BLaER1 treated with 17β-estradiol and CSF1 and Interleukin-3, amounts not matched to agents 10 nM and 100 nM (cell line): ENCODE data around the gene LMO3.

Experiments
- H3K27ac ChIP-seq, 11 experiments: shearing (Covaris generic); formaldehyde crosslinking; 2 replicates each; pipeline ENCODE4 v1.8.1; 2022
- H3K27me3 ChIP-seq, 11 experiments: shearing (Covaris generic); formaldehyde crosslinking; 2 replicates each; pipeline ENCODE4 v1.8.1; 2022
- H3K36me3 ChIP-seq, 11 experiments: shearing (Covaris generic); formaldehyde crosslinking; 2 replicates each; pipeline ENCODE4 v1.8.1; 2022
- H3K4me1 ChIP-seq, 10 experiments: shearing (Covaris generic); formaldehyde crosslinking; 2 replicates each; pipeline ENCODE4 v1.8.1; 2022
- H3K4me2 ChIP-seq, 11 experiments: shearing (Covaris generic); formaldehyde crosslinking; 2 replicates each; pipeline ENCODE4 v1.8.1; 2022
- H3K4me3 ChIP-seq, 10 experiments: shearing (Covaris generic); formaldehyde crosslinking; 2 replicates each; pipeline ENCODE4 v1.8.1; 2022
- H3K9ac ChIP-seq, 11 experiments: shearing (Covaris generic); formaldehyde crosslinking; 2 replicates each; pipeline ENCODE4 v1.8.1; 2022
- H3K9me3 ChIP-seq, 11 experiments: shearing (Covaris generic); formaldehyde crosslinking; replicated peaks in 1 of 11; 2 replicates each; pipeline ENCODE4 v1.8.1; 2022
- H4K20me1 ChIP-seq, 11 experiments: shearing (Covaris generic); formaldehyde crosslinking; 2 replicates each; pipeline ENCODE4 v1.8.1; 2022
- Cebpa-rat ChIP-seq, 11 experiments: shearing (Covaris generic); IDR thresholded peaks; 2 replicates each; pipeline ENCODE4 v1.8.1; 2022

The LMO3 gene

DNA sequence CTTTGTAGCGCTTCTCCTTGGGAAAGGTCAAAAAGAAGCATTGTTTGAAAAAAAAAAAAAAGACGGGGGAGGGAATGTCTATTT is at the start of gene LMO3:
LMO3 (minus strand) TSS at position 46 of the 84 bp plus-strand sequence. CDS start 5,302 bp downstream, outside the sequence.
- no peaks in the 10 kb centered on the region for H4K20me1 ChIP-seq
- H3K27me3 ChIP-seq: peaks cover 37 to 70% (median 53%) of the 10 kb centered on the region in 11 experiments
- TF ChIP-seq Cebpa-rat (IDR thresholded peaks at IDR 0.05): no peak
- no peaks in the 10 kb centered on the region for H3K36me3 ChIP-seq
- H3K4me2 ChIP-seq: peak within 1 kb of the TSS in 5 of 11 experiments; percentile 3 to 28 (median 9); a peak in 5 of 22 replicates
- no peak within 1 kb of the TSS for H3K4me3 ChIP-seq
- H3K27ac ChIP-seq: no peak within 1 kb of the TSS
- no peak within 1 kb of the TSS for H3K9ac ChIP-seq
- H3K4me1 ChIP-seq: no peaks in the 10 kb centered on the region
- 0 out of 22 replicates have a peak, but pooled peaks cover 0 to 6% (median 0%) of the 10 kb centered on the region in 11 experiments for H3K9me3 ChIP-seq

GRCh38 chr12:16636435-16637055 is 30.6 kb upstream of the LMO3 start:
- H3K36me3 ChIP-seq: no peaks in the 10 kb centered on the region
- H3K9ac ChIP-seq: no peak overlapping the region
- no peaks in the 10 kb centered on the region for H3K27me3 ChIP-seq
- peaks cover 0 to 14% (median 0%) of the 10 kb centered on the region in 10 experiments; a peak in 5 of 20 replicates for H3K4me1 ChIP-seq
- no peaks in the 10 kb centered on the region; a peak in 1 of 22 replicates for H3K9me3 ChIP-seq
- H3K27ac ChIP-seq: peak overlapping the region in 1 of 11 experiments; percentile 27; a peak in 2 of 22 replicates
- no peaks in the 10 kb centered on the region for H4K20me1 ChIP-seq
- H3K4me3 ChIP-seq: no peak overlapping the region; a peak in 2 of 20 replicates
- peak overlapping the region in 2 of 11 experiments; percentile 55 to 74; a peak in 4 of 22 replicates for H3K4me2 ChIP-seq
- no peak for TF ChIP-seq Cebpa-rat (IDR thresholded peaks at IDR 0.05)

- Histone ChIP-seq H3K9ac (no peak overlapping the region), H3K9me3 (no peaks in the 10 kb centered on the region), H3K36me3 (no peaks in the 10 kb centered on the region), H3K27ac (no peak overlapping the region), H3K4me1 (peaks cover 0 to 14% (median 0%) of the 10 kb centered on the region in 10 experiments; a peak in 5 of 20 replicates), H4K20me1 (no peaks in the 10 kb centered on the region), H3K27me3 (no peaks in the 10 kb centered on the region), H3K4me3 (no peak overlapping the region), H3K4me2 (0 out of 22 replicates have a peak overlapping the region, but pooled peaks of 1 of the 11 experiments have one; percentile 6)
- no peak for TF ChIP-seq Cebpa-rat (IDR thresholded peaks at IDR 0.05)
These were observed 28.8 kb upstream of the LMO3 start for GRCh38 chr12:16634786-16635185.

DNA sequence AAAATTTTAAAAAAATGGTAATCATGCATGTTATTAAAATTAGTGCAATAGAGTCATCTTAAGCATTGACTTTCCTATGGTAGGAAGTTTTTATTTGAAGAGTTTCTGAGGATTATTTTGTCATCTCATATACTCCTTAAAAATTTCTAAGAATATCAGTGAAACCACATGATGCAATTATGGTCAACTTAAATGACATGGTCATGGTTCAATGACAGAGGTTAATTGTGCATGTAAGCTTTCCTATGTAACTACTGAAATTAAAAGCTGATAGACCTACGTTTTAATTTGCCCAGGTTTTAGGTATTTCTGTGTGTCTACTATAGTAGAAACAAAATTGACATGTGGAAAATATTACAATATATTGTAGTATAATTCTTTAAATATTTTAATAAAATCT is 21.0 kb upstream of the LMO3 start:
- H3K9me3 ChIP-seq: no peaks in the 10 kb centered on the region
- no peaks in the 10 kb centered on the region for H3K27me3 ChIP-seq
- no peak overlapping the region for H3K27ac ChIP-seq
- H4K20me1 ChIP-seq: no peaks in the 10 kb centered on the region
- H3K4me3 ChIP-seq: no peak overlapping the region
- TF ChIP-seq Cebpa-rat (IDR thresholded peaks at IDR 0.05): no peak
- no peak overlapping the region for H3K9ac ChIP-seq
- H3K4me1 ChIP-seq: no peaks in the 10 kb centered on the region
- no peaks in the 10 kb centered on the region for H3K36me3 ChIP-seq
- H3K4me2 ChIP-seq: no peak overlapping the region

DNA sequence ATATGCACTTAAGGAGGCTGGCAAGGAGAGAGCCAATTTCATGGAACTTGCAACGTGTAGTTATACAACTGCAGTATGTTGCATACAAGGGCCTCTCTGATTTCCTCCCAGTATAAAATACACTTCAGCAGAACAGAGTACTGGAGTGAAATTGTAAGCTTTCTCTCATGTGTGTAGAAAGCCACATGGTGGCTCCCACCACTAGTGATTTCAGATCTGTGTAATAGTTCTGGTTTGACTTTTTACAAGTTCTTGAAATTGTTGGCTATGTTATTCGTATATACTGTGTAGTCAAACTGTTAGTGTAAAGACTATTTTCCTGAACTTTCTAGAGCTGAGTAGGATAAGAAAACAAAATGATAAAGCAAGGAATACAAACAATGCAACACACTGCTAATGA is 16.4 kb upstream of the LMO3 start:
- H3K4me2 ChIP-seq: no peak overlapping the region
- no peaks in the 10 kb centered on the region for H3K36me3 ChIP-seq
- no peak overlapping the region for H3K27ac ChIP-seq
- no peak for TF ChIP-seq Cebpa-rat (IDR thresholded peaks at IDR 0.05)
- no peaks in the 10 kb centered on the region for H3K27me3 ChIP-seq
- peaks cover 0 to 7% (median 0%) of the 10 kb centered on the region in 11 experiments; a peak in 2 of 22 replicates for H3K9me3 ChIP-seq
- no peaks in the 10 kb centered on the region for H4K20me1 ChIP-seq
- no peak overlapping the region for H3K4me3 ChIP-seq
- no peaks in the 10 kb centered on the region for H3K4me1 ChIP-seq
- no peak overlapping the region for H3K9ac ChIP-seq

DNA sequence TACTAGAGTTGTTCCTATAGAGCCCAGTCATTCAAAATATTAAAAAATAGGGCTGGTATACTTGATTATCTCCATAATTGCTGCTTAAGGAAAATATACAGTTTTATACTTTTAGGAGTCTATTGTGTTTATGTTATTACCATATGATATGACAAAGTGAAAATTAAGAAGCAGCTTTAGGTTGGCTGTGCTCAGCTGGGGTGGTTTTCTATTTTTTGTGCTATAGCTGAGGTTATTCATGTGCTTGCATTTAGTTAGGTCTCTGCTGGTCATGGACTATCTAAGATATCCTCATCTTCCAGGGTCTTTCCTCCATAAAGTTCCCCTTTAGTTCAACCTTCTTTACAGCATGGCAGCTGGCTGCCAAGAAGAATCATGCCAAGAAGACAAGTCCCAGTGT is 13.6 kb upstream of the LMO3 start:
- Histone ChIP-seq H3K4me3 (no peak overlapping the region), H3K27ac (no peak overlapping the region), H3K27me3 (no peaks in the 10 kb centered on the region), H3K4me2 (no peak overlapping the region), H3K9ac (no peak overlapping the region), H3K9me3 (peaks cover 0 to 7% (median 0%) of the 10 kb centered on the region in 11 experiments; a peak in 2 of 22 replicates), H4K20me1 (no peaks in the 10 kb centered on the region), H3K4me1 (no peaks in the 10 kb centered on the region), H3K36me3 (no peaks in the 10 kb centered on the region)
- TF ChIP-seq Cebpa-rat (IDR thresholded peaks at IDR 0.05): no peak

- Histone ChIP-seq H3K9me3 (peaks cover 0 to 7% (median 0%) of the 10 kb centered on the region in 11 experiments; a peak in 2 of 22 replicates), H4K20me1 (no peaks in the 10 kb centered on the region), H3K9ac (no peak overlapping the region), H3K4me2 (no peak overlapping the region), H3K27ac (no peak overlapping the region), H3K36me3 (no peaks in the 10 kb centered on the region), H3K4me1 (no peaks in the 10 kb centered on the region), H3K27me3 (no peaks in the 10 kb centered on the region), H3K4me3 (no peak overlapping the region)
- no peak for TF ChIP-seq Cebpa-rat (IDR thresholded peaks at IDR 0.05)
These were observed 12.3 kb upstream of the LMO3 start for GRCh38 chr12:16618256-16618655.

DNA sequence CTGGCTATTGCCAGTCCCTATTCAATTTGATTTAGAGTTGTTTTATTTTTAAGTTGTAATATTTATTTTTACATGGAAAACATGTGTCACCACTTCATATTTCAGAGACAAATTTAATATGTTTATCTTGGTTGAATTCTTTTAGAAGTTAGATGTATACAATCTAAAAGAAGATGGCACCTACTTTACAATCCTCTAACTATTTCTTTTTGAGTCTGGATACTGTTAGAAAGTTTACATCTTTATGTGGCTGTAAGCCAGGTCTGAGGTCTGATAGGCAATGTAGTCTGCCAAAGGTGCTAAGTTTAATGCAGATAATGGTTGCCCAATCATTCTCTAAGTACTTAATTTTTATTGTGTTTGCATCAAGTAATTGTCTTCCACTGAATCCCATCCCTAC is 7.2 kb upstream of the LMO3 start:
- peaks cover 0 to 20% (median 6%) of the 10 kb centered on the region in 11 experiments; a peak in 12 of 22 replicates for H3K27me3 ChIP-seq
- H3K4me2 ChIP-seq: no peak overlapping the region
- H3K36me3 ChIP-seq: no peaks in the 10 kb centered on the region
- no peak overlapping the region for H3K9ac ChIP-seq
- no peak for TF ChIP-seq Cebpa-rat (IDR thresholded peaks at IDR 0.05)
- H3K9me3 ChIP-seq: no peaks in the 10 kb centered on the region
- no peak overlapping the region for H3K4me3 ChIP-seq
- H3K27ac ChIP-seq: no peak overlapping the region
- no peaks in the 10 kb centered on the region for H3K4me1 ChIP-seq
- H4K20me1 ChIP-seq: no peaks in the 10 kb centered on the region

GRCh38 chr12:16612647-16613046 is 6.7 kb upstream of the LMO3 start:
- Histone ChIP-seq H3K4me3 (no peak overlapping the region), H4K20me1 (no peaks in the 10 kb centered on the region), H3K27me3 (peaks cover 3 to 23% (median 10%) of the 10 kb centered on the region in 11 experiments), H3K9me3 (no peaks in the 10 kb centered on the region), H3K4me1 (no peaks in the 10 kb centered on the region), H3K27ac (no peak overlapping the region), H3K4me2 (no peak overlapping the region), H3K9ac (no peak overlapping the region), H3K36me3 (no peaks in the 10 kb centered on the region)
- TF ChIP-seq Cebpa-rat (IDR thresholded peaks at IDR 0.05): no peak

DNA sequence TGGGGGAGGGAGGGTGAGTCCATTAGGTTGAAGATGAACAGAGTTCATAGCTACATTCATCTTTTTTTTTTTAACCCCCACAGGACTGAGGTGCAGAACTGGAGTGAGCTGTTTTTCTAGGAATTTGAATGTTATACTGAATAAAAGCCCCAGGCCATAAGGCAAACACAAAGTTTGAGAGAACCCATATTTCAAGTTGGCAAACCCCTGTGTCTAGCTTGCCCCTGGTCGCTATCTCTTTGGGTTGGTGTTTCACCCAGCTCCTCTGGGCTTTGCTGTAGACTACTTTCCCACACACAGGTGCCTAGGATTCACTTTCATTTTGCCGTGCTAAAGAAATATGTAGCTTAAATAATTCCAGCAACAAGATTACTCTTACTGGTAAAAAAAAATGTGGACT is 5.2 kb upstream of the LMO3 start:
- TF ChIP-seq Cebpa-rat (IDR thresholded peaks at IDR 0.05): no peak
- no peak overlapping the region for H3K27ac ChIP-seq
- H3K4me3 ChIP-seq: no peak overlapping the region
- H3K9ac ChIP-seq: no peak overlapping the region
- peaks cover 18 to 38% (median 25%) of the 10 kb centered on the region in 11 experiments for H3K27me3 ChIP-seq
- H3K4me2 ChIP-seq: no peak overlapping the region
- H3K4me1 ChIP-seq: no peaks in the 10 kb centered on the region
- H3K36me3 ChIP-seq: no peaks in the 10 kb centered on the region
- 0 out of 22 replicates have a peak, but pooled peaks cover 0 to 4% (median 0%) of the 10 kb centered on the region in 11 experiments for H3K9me3 ChIP-seq
- no peaks in the 10 kb centered on the region for H4K20me1 ChIP-seq
